Effector memory CD4-positive, alpha-beta T cell (primary cell): ENCODE results near the gene WNT3A.

Experiments used
- DNase-seq, 3 donors: peaks; one replicate each; pipeline ENCODE4 v3.0.0-alpha.2; 2020
- H3K27ac ChIP-seq: 2 replicates; pipeline ENCODE4 v1.7.0; 2013; ENCODE audit warnings: mild to moderate bottlenecking, low read length, moderate library complexity; ENCODE audit not compliant: insufficient read depth, poor library complexity, severe bottlenecking
- H3K27me3 ChIP-seq: replicated peaks from 2 replicates; pipeline ENCODE4 v1.7.0; 2013; ENCODE audit warnings: mild to moderate bottlenecking, low read length; ENCODE audit not compliant: insufficient read depth, control insufficient read depth, poor library complexity, severe bottlenecking
- H3K36me3 ChIP-seq: 2 replicates; pipeline ENCODE4 v1.7.0; 2013; ENCODE audit warnings: mild to moderate bottlenecking, low read length, moderate library complexity; ENCODE audit not compliant: control insufficient read depth, insufficient read depth
- H3K4me1 ChIP-seq: 2 replicates; pipeline ENCODE4 v1.7.0; 2013; ENCODE audit warnings: low read length, mild to moderate bottlenecking; ENCODE audit not compliant: control insufficient read depth, insufficient read depth, poor library complexity, severe bottlenecking
- H3K4me3 ChIP-seq: 2 replicates; pipeline ENCODE4 v1.7.0; 2013; ENCODE audit warnings: low read length, low read depth, mild to moderate bottlenecking; ENCODE audit not compliant: insufficient read depth, poor library complexity, severe bottlenecking
- H3K9me3 ChIP-seq: 2 replicates; pipeline ENCODE4 v1.7.0; 2013; ENCODE audit warnings: mild to moderate bottlenecking, low read length, moderate library complexity; ENCODE audit not compliant: control insufficient read depth

The WNT3A gene

GRCh38 chr1:228081144-228081543 is 74.3 kb downstream of the WNT3A start:
- Histone ChIP-seq H3K4me1 (peaks cover 37% of the 10 kb centered on the region), H3K27ac (no peak overlapping the region), H3K27me3 (no peaks in the 10 kb centered on the region), H3K36me3 (no peaks in the 10 kb centered on the region), H3K9me3 (no peaks in the 10 kb centered on the region), H3K4me3 (peak overlapping the region; percentile 98)
- DNase-seq, result no peak

- Histone ChIP-seq H3K27ac (peak overlapping the region; percentile 94), H3K4me1 (peaks cover 42% of the 10 kb centered on the region), H3K4me3 (peak overlapping the region; percentile 98), H3K9me3 (no peaks in the 10 kb centered on the region), H3K27me3 (no peaks in the 10 kb centered on the region), H3K36me3 (no peaks in the 10 kb centered on the region)
- no peak for DNase-seq
These were observed 74.9 kb downstream of the WNT3A start for GRCh38 chr1:228081578-228082213.

GRCh38 chr1:228082214-228082917 is 75.6 kb downstream of the WNT3A start, which contains the start of gene ARF1:
ARF1 (plus strand) TSS chr1:228082708; CDS start chr1:228097115, 14,407 bp downstream.
- H3K27ac ChIP-seq, result peak within 1 kb of the TSS; percentile 94
- DNase-seq, result peak; percentile 88 to 89 (median 89)

GRCh38 chr1:228082918-228083870 is 76.4 kb downstream of the WNT3A start:
- peak in 1 of 3 donors; percentile 44 for DNase-seq
- H3K9me3 ChIP-seq, result no peaks in the 10 kb centered on the region
- no peaks in the 10 kb centered on the region for H3K36me3 ChIP-seq
- H3K27me3 ChIP-seq, result no peaks in the 10 kb centered on the region
- H3K4me1 ChIP-seq, result peaks cover 57% of the 10 kb centered on the region
- H3K27ac ChIP-seq, result peak overlapping the region; percentile 94
- H3K4me3 ChIP-seq, result peak overlapping the region; percentile 98

More at GRCh38 chr1:228082214-228082917, 75.6 kb downstream of the WNT3A start, which contains the start of gene ARF1:
- H3K4me1 ChIP-seq, result peaks cover 48% of the 10 kb centered on the region
- no peaks in the 10 kb centered on the region for H3K36me3 ChIP-seq
- H3K9me3 ChIP-seq, result no peaks in the 10 kb centered on the region
- peak within 1 kb of the TSS; percentile 98 for H3K4me3 ChIP-seq
- no peaks in the 10 kb centered on the region for H3K27me3 ChIP-seq

GRCh38 chr1:228083871-228084278 is 77.1 kb downstream of the WNT3A start:
- H3K4me3 ChIP-seq, result peak overlapping the region; percentile 98
- peaks cover 64% of the 10 kb centered on the region for H3K4me1 ChIP-seq
- H3K36me3 ChIP-seq, result no peaks in the 10 kb centered on the region
- DNase-seq, result no peak
- H3K27ac ChIP-seq, result peak overlapping the region; percentile 94
- H3K9me3 ChIP-seq, result no peaks in the 10 kb centered on the region
- no peaks in the 10 kb centered on the region for H3K27me3 ChIP-seq

- Histone ChIP-seq H3K27me3 (no peaks in the 10 kb centered on the region), H3K4me3 (peak overlapping the region; percentile 98), H3K9me3 (no peaks in the 10 kb centered on the region), H3K27ac (peak overlapping the region; percentile 12), H3K4me1 (peaks cover 68% of the 10 kb centered on the region), H3K36me3 (no peaks in the 10 kb centered on the region)
- no peak for DNase-seq
These were observed 77.5 kb downstream of the WNT3A start for GRCh38 chr1:228084325-228084724.

GRCh38 chr1:228084797-228085196 is 78.0 kb downstream of the WNT3A start:
- Histone ChIP-seq H3K36me3 (no peaks in the 10 kb centered on the region), H3K4me1 (peaks cover 73% of the 10 kb centered on the region), H3K4me3 (peak overlapping the region; percentile 6), H3K9me3 (no peaks in the 10 kb centered on the region), H3K27ac (peak overlapping the region; percentile 12), H3K27me3 (no peaks in the 10 kb centered on the region)
- no peak for DNase-seq

- Histone ChIP-seq H3K36me3 (peaks cover under 1% of the 10 kb centered on the region), H3K9me3 (no peaks in the 10 kb centered on the region), H3K27me3 (no peaks in the 10 kb centered on the region), H3K27ac (peak overlapping the region; percentile 48), H3K4me1 (peaks cover 79% of the 10 kb centered on the region), H3K4me3 (peak overlapping the region; percentile 6)
- DNase-seq, result no peak
These were observed 78.6 kb downstream of the WNT3A start for GRCh38 chr1:228085287-228085951.

GRCh38 chr1:228087771-228088251 is 81.0 kb downstream of the WNT3A start:
- Histone ChIP-seq H3K27me3 (no peaks in the 10 kb centered on the region), H3K27ac (peak overlapping the region; percentile 53), H3K4me1 (peaks cover 86% of the 10 kb centered on the region), H3K36me3 (peaks cover 5% of the 10 kb centered on the region), H3K4me3 (peak overlapping the region; percentile 1), H3K9me3 (no peaks in the 10 kb centered on the region)
- DNase-seq, result peak in 1 of 3 donors; percentile 23
